CD14-positive monocyte (primary cell): ENCODE results near the gene NPM1. TPM values are rescaled to one million over a fixed set of nuclear protein-coding genes. Genes with fewer than 3 reads are reported as not detected.

Experiments used
- DNase-seq, 3 donors: peaks; one replicate each; pipeline ENCODE4 v3.0.0-alpha.2; 2011 to 2022
- H2AFZ ChIP-seq: 2 replicates; pipeline ENCODE4 v1.6.0; 2012; ENCODE audit warnings: mild to moderate bottlenecking, low read depth, low read length, inconsistent platforms; ENCODE audit not compliant: insufficient read depth, poor library complexity, severe bottlenecking
- H3K27ac ChIP-seq, 2 donors: 1 replicate in 1 of 2; 2 replicates in 1 of 2; pipeline ENCODE4 v1.5.1; 2012 to 2013; ENCODE audit warnings: low read length in 2 of 2, control low read depth in 1 of 2, inconsistent platforms in 1 of 2, low read depth in 1 of 2, mild to moderate bottlenecking in 1 of 2
- H3K27me3 ChIP-seq, 2 donors: one replicate each; pipeline versions ENCODE4 v1.6.0 to v1.6.1; 2011 to 2013; ENCODE audit warnings: low read length in 2 of 2; ENCODE audit not compliant: control insufficient read depth in 2 of 2, insufficient read depth in 2 of 2
- H3K36me3 ChIP-seq, 2 donors: replicated peaks in 1 of 2; 1 replicate in 1 of 2; 2 replicates in 1 of 2; pipeline versions ENCODE4 v1.5.1 to v1.6.1; 2012 to 2013; ENCODE audit warnings: low read length in 2 of 2, control low read depth in 1 of 2, inconsistent platforms in 1 of 2, mild to moderate bottlenecking in 1 of 2; ENCODE audit not compliant: insufficient read depth in 2 of 2, control insufficient read depth in 1 of 2
- H3K4me1 ChIP-seq, 2 donors: 1 replicate in 1 of 2; 2 replicates in 1 of 2; pipeline versions ENCODE4 v1.5.1 to v1.6.1; 2012 to 2013; ENCODE audit warnings: low read length in 2 of 2, control low read depth in 1 of 2, inconsistent platforms in 1 of 2, mild to moderate bottlenecking in 1 of 2, moderate library complexity in 1 of 2; ENCODE audit not compliant: insufficient read depth in 2 of 2, control insufficient read depth in 1 of 2
- H3K4me2 ChIP-seq: replicated peaks from 2 replicates; pipeline ENCODE3; 2012; ENCODE audit warnings: low read length, moderate library complexity, mild to moderate bottlenecking; ENCODE audit not compliant: poor library complexity, severe bottlenecking; ENCODE audit errors: extremely low read depth
- H3K4me3 ChIP-seq, 3 experiments: fragments of 200-600 bp in 1 of 3; sonication (generic) in 1 of 3; replicated peaks in 1 of 3; 1 replicate in 2 of 3; 2 replicates in 1 of 3; pipeline ENCODE4 v1.5.1; 2011 to 2013; ENCODE audit warnings: low read length in 3 of 3, mild to moderate bottlenecking in 3 of 3, control low read depth in 2 of 3, low read depth in 2 of 3, inconsistent platforms in 1 of 3, moderate library complexity in 1 of 3
- H3K79me2 ChIP-seq: 2 replicates; pipeline ENCODE4 v1.6.0; 2012; ENCODE audit warnings: mild to moderate bottlenecking, control low read depth, inconsistent platforms, low read length, moderate library complexity; ENCODE audit not compliant: insufficient read depth
- H3K9ac ChIP-seq: 2 replicates; pipeline ENCODE4 v1.6.0; 2017; ENCODE audit warnings: low read length, mild to moderate bottlenecking; ENCODE audit not compliant: insufficient read depth, poor library complexity, severe bottlenecking
- H3K9me3 ChIP-seq, 2 donors: replicated peaks in 1 of 2; 1 replicate in 1 of 2; 2 replicates in 1 of 2; pipeline versions ENCODE4 v1.5.1 to v1.6.1; 2012 to 2013; ENCODE audit warnings: low read length in 2 of 2, control low read depth in 1 of 2; ENCODE audit not compliant: control insufficient read depth in 1 of 2, insufficient read depth in 1 of 2
- H4K20me1 ChIP-seq: 2 replicates; pipeline ENCODE4 v1.6.0; 2012; ENCODE audit warnings: mild to moderate bottlenecking, low read length, control low read depth, moderate library complexity; ENCODE audit not compliant: insufficient read depth
- H3K27ac Mint-ChIP-seq, 7 donors: one replicate each; pipeline ENCODE4 v1.8.0; 2020; ENCODE audit warnings: mild to moderate bottlenecking in 7 of 7, mixed read lengths in 7 of 7, moderate library complexity in 6 of 7, inconsistent platforms in 2 of 7
- H3K27me3 Mint-ChIP-seq, 3 donors: one replicate each; pipeline ENCODE4 v1.8.0; 2021 to 2022; ENCODE audit warnings: low read depth in 3 of 3, mild to moderate bottlenecking in 3 of 3, mixed read lengths in 3 of 3, moderate library complexity in 3 of 3, inconsistent platforms in 1 of 3
- H3K36me3 Mint-ChIP-seq, 2 donors: one replicate each; pipeline ENCODE4 v1.8.0; 2020; ENCODE audit warnings: mixed read lengths in 2 of 2, inconsistent platforms in 1 of 2, mild to moderate bottlenecking in 1 of 2
- H3K4me1 Mint-ChIP-seq: one replicate; pipeline ENCODE4 v1.8.0; 2020; ENCODE audit warnings: mild to moderate bottlenecking, mixed read lengths
- H3K4me3 Mint-ChIP-seq, 2 donors: one replicate each; pipeline ENCODE4 v1.8.0; 2020; ENCODE audit warnings: mild to moderate bottlenecking in 2 of 2, mixed read lengths in 2 of 2, moderate library complexity in 1 of 2
- H3K9me3 Mint-ChIP-seq, 7 donors: one replicate each; pipeline ENCODE4 v1.8.0; 2020 to 2022; ENCODE audit warnings: mixed read lengths in 7 of 7, mild to moderate bottlenecking in 6 of 7, moderate library complexity in 6 of 7, inconsistent platforms in 2 of 7
- CTCF ChIP-seq: fragments of 200-600 bp; IDR thresholded peaks from one replicate; pipeline ENCODE4 v1.8.0; 2022; ENCODE audit warnings: antibody characterized with exemption, mild to moderate bottlenecking
- WGBS: methylation state at CpG from one replicate; pipeline ENCODE4 v1.1.5; 2013; ENCODE audit warnings: missing lambda C conversion rate; ENCODE audit not compliant: insufficient coverage; 5-methylcytosine and 5-hydroxymethylcytosine counted together
- intact Hi-C, 2 donors: fragments of 100-400 bp; cut with micrococcal nuclease; formaldehyde crosslinking; loops; one replicate each; pipeline versions ENCODE4 v1.15.0 to v1.15.1; 2023
- polyA plus RNA-seq, 3 donors: library from polyadenylated mRNA; depleted of rRNA in 1 of 3; unstranded in 2 of 3; stranded (reverse) in 1 of 3; fragments of 300-500 nt in 2 of 3; fragments of >200 nt in 1 of 3; fragmentation: Illumina TruSeq in 2 of 3; gene quantifications; 1 replicate in 2 of 3; 2 replicates in 1 of 3; pipeline ENCODE4 v1.2.3, GENCODE V29; 2012 to 2021

Gene NPM1
- polyA plus RNA-seq, 3 donors = 102 to 191 (median 188) TPM

- H3K4me1 ChIP-seq = peaks cover 0 to 3% of the 10 kb centered on the region in 2 donors
- TF ChIP-seq CTCF = no peak
- Mint-ChIP-seq H3K36me3 (no peaks in the 10 kb centered on the region), H3K27me3 (peaks cover 17 to 33% (median 32%) of the 10 kb centered on the region in 3 donors), H3K4me3 (no peak overlapping the region), H3K9me3 (peaks cover 0 to 4% (median 0%) of the 10 kb centered on the region in 7 donors), H3K27ac (no peak overlapping the region), H3K4me1 (peaks cover 4% of the 10 kb centered on the region)
- H3K79me2 ChIP-seq = no peaks in the 10 kb centered on the region
- no peak for DNase-seq
- no peak overlapping the region for H3K4me2 ChIP-seq
- peaks cover 0 to 2% of the 10 kb centered on the region in 2 donors for H3K9me3 ChIP-seq
- no peak overlapping the region for H3K4me3 ChIP-seq
- H4K20me1 ChIP-seq = no peaks in the 10 kb centered on the region
- intact Hi-C loops = no loop called here
- no peaks in the 10 kb centered on the region for H3K36me3 ChIP-seq
- 100% methylated on average over 5 of the region's 14 CpGs for WGBS
- peaks cover 8 to 19% of the 10 kb centered on the region in 2 donors for H3K27me3 ChIP-seq
- H3K27ac ChIP-seq = no peak overlapping the region
- no peak overlapping the region for H3K9ac ChIP-seq
- H2AFZ ChIP-seq = no peak overlapping the region
Measured at GRCh38 chr5:171425596-171426244, 38.1 kb downstream of the NPM1 start.

GRCh38 chr5:171426266-171426665 lies 38.6 kb downstream of the NPM1 start:
- H3K4me2 ChIP-seq = no peak overlapping the region
- H3K36me3 ChIP-seq = no peaks in the 10 kb centered on the region
- H3K4me3 ChIP-seq = no peak overlapping the region
- H3K4me1 ChIP-seq = no peaks in the 10 kb centered on the region
- no peak overlapping the region for H3K4me3 Mint-ChIP-seq
- WGBS = 93% methylated on average over 3 of the region's 4 CpGs
- H3K9me3 Mint-ChIP-seq = peaks cover 0 to 2% (median 0%) of the 10 kb centered on the region in 7 donors
- no peak for DNase-seq
- H3K27ac ChIP-seq = no peak overlapping the region
- no peaks in the 10 kb centered on the region for H3K79me2 ChIP-seq
- peaks cover 11 to 28% (median 26%) of the 10 kb centered on the region in 3 donors for H3K27me3 Mint-ChIP-seq
- H3K36me3 Mint-ChIP-seq = no peaks in the 10 kb centered on the region
- H3K9me3 ChIP-seq = no peaks in the 10 kb centered on the region
- no peak overlapping the region for H3K9ac ChIP-seq
- peaks cover 4 to 14% of the 10 kb centered on the region in 2 donors for H3K27me3 ChIP-seq
- intact Hi-C loops = no loop called here
- H3K4me1 Mint-ChIP-seq = no peaks in the 10 kb centered on the region
- no peaks in the 10 kb centered on the region for H4K20me1 ChIP-seq
- peak overlapping the region in 1 of 7 donors; percentile 46 for H3K27ac Mint-ChIP-seq
- H2AFZ ChIP-seq = no peak overlapping the region
- no peak for TF ChIP-seq CTCF
